IMR-90 (cell line): ENCODE measurements around the gene TRPC4AP.

Experiments
- CTCF ChIP-seq: conservative IDR thresholded peaks from 2 replicates; pipeline ENCODE4 v1.5.1; 2012; ENCODE audit warnings: mild to moderate bottlenecking, low read depth, low read length, improper control_type of control experiment
- ELK1 ChIP-seq: fragments of 150-350 bp; IDR thresholded peaks from 2 replicates; pipeline ENCODE4 v1.6.1; 2016; ENCODE audit warnings: low read depth, mild to moderate bottlenecking, low read length, moderate library complexity, borderline replicate concordance
- FOS ChIP-seq: fragments of 150-350 bp; IDR thresholded peaks from 2 replicates; pipeline ENCODE4 v1.6.1; 2016; ENCODE audit warnings: low read depth, low read length
- POLR2A ChIP-seq: IDR thresholded peaks from 2 replicates; pipeline ENCODE4 v1.6.1; 2012; ENCODE audit warnings: mild to moderate bottlenecking, low read depth, low read length
- RCOR1 ChIP-seq: IDR thresholded peaks from 2 replicates; pipeline ENCODE4 v1.6.1; 2012; ENCODE audit warnings: mild to moderate bottlenecking, low read length, improper control_type of control experiment; ENCODE audit not compliant: insufficient replicate concordance
- RFX5 ChIP-seq: IDR thresholded peaks from 2 replicates; pipeline ENCODE4 v1.8.0; 2012; ENCODE audit warnings: low read depth, mild to moderate bottlenecking, low read length, moderate library complexity
- SMC3 ChIP-seq: fragments of 150-350 bp; IDR thresholded peaks from 2 replicates; pipeline ENCODE4 v1.6.1; 2016; ENCODE audit warnings: low read depth, mild to moderate bottlenecking, antibody characterized with exemption, low read length, moderate library complexity
- USF2 ChIP-seq: fragments of 150-350 bp; IDR thresholded peaks from 2 replicates; pipeline ENCODE4 v1.6.1; 2017; ENCODE audit warnings: mild to moderate bottlenecking, antibody characterized with exemption, low read length, low read depth

- TF ChIP-seq RCOR1 (no peak), USF2 (no peak), CTCF (no peak), SMC3 (no peak), RFX5 (no peak), POLR2A (no peak), FOS (no peak), ELK1 (no peak)
These were observed 52.6 kb downstream of the TRPC4AP start for GRCh38 chr20:35039846-35040489.
